ENCODE measurements around the gene FARP1.

Gene FARP1

DNA sequence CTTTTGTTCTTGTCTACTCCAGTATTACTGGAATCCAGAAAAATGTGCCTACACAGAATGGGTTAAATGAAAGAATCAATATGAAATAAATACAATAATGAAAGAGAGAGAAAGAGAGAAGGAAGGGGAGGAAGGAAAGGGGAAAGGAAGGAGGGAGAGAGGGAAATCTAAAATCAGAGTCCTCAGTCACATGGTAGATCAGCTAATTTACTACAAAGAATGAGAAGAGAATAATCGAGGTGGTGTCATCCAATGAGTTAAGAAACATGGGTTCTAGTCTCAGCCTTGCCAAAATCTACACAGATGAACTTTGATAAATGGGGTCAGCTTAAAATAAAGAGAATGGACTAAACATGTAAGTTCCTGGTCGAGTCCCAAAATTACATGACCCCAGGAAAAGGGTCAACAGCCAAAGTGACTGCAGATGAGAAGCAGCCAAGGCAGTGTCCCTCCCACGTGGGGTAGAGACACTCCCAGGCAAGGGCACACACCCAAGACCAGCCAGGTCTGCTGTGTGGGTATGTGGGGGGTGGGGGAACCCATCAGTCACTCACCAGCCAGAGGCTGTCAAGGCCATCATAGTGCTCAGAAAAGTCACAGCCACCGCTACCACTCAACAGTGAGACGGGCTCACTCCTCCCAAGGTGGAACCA, 330.4 kb downstream of the FARP1 start:
- no peak for DNase-seq

DNA sequence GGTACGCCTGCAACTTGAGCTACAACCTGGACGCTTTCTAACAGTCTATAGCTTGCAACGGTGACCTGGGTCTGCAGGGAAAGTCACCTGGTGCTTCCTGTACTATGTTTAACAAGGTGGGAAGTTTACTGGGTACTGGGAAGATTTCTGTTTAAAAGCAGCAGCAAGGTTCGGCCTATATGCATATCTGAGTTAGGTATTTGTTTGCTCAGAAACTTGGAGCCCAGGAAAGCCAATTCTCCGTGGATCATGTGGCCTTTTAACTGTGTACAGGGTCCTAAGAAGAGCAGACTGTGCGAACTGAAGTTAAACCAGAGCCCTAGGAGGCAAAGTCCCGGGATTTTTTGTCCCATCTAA, 330.9 kb downstream of the FARP1 start:
- DNase-seq = no peak

DNA sequence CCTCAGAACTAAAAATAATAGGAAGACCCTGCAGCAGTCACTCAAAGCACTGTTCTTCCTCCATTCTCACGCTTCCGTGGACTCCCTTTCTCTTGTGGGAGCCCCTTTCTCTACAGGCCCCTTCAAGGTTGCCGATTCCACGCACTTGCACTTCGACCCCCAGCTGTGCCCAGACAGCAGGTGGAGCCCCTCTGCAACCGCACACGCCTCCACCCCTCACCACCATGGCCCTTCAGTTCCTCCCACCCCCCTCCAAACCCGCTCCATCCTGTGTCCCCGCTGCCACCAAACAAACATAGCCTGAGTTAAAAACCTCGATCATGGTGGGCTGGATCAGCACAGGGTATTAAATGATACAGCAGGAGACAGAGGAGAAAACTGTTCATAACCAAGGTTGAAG, 331.4 kb downstream of the FARP1 start:
- no peak for DNase-seq

DNA sequence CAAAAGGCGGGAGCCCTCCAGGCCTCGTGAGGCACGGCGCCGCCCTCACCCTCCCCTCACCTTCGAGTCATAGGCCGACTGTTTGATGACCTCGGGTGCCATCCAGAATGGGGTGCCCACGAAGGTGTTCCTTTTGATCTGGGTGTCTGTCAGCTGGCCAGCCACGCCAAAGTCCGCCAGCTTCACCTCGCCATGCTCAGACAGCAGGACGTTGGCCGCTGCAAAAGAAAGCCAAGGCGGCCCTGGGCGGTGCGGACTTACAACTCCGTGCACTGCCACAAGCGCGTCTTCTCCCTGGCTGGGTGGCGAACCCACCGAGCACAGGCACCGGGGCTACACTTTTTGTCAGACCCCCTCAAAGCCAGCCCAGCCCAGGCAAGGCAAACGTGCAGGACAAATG, 331.9 kb downstream of the FARP1 start:
- peak; percentile 29 for DNase-seq

DNA sequence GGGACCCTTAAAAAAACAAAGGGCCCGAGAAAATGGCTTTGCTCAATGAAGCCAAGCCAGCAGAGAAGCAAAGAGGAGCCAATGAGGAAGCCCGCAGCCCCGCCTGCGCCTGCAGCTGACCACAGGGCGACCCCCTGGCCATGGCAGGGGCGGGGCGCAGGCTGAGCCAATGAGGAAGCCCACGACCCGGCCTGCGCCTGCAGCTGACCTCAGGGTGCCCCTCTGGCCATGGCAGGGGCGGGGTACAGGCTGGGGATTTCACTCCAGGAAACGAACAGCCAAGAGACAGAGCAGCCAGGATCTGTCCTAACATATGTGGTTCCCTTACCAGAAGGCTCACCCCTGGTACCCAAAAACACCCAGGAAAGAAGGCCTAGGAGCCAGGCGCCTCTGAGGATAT, 332.6 kb downstream of the FARP1 start:
- DNase-seq = peak; percentile 46

DNA sequence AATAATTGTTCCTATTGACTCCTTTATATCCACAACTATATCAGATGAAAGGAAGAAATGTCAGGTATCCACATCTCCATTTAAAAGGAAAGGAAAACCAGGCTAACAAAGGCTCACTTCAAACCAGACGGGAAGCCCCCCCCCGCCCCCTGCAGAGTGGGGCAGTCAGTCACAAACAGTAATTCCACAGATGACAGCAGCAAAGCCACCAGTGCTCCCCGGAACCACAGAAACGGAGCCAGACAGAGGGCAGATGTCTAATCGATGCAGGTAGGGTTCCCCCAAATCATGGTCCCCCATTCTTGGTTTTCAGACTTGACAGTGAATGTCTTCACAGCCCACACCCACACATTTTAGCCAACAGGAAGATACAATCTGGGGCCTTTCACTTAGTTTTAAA, 333.2 kb downstream of the FARP1 start:
- no peak for DNase-seq

DNA sequence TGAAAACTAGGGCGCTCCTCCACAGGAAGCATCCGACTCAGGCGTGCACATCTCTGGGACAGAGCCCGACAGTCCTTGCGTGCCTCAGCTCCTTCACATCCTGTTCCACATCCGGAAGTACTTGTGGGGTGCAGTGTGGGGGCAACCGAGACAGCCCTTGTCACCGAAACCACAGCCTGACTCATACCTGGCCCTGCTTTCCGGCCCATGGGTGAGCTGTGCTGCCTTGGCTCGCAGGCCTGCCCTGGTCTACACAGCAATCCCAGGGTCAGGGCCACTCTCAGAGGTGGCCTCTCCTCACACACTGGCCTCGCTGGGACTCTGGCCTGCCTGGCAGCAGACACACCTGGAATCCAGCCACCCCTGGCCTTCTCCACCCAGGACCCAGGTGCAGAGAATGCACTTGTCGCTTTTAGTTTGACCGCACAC, 333.7 kb downstream of the FARP1 start:
- DNase-seq = no peak

DNA sequence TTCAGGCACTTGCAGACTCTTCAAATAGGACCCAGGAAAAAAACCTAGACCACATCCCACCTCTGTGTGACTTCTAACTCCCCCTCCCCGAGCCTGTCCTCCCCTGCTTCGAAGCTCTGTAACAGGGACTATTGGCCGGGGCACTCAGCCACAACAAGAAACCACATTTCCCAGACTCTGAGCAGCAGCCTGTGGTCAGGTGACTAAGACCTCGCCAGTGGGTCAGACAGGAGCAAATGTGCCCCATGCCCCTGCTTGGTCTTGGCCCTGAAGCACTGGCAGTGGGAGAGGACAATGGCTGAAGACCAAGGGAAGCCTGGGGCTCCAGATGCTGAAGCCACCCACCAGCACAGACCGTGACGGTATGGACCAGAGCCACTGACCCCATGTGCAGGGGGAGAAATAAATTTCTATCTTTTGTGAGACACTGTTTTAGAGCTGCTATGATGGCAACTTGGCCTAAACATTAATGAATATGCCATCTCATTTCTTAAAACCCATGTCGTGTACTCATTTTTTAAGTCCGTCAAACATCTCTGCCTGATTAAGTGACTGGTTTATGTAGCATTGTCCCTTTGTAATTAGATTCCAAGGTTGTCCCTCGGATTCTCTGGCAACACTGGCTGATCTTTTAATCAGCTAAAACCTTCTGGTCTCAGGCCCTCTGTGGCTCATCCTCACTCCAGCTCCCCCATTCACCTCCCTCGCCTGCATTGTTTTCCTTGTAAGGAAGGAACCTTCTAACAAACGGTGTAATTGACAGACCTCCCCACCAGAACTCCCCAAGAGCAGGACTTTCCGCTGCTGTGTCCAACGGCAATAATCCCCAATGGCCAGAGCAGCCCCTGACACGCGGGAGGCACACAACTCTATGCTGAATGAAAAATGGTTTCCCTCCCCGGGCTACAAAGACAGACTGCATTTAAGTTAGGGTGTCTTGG, 335.6 kb downstream of the FARP1 start:
- DNase-seq = peak; percentile 41

DNA sequence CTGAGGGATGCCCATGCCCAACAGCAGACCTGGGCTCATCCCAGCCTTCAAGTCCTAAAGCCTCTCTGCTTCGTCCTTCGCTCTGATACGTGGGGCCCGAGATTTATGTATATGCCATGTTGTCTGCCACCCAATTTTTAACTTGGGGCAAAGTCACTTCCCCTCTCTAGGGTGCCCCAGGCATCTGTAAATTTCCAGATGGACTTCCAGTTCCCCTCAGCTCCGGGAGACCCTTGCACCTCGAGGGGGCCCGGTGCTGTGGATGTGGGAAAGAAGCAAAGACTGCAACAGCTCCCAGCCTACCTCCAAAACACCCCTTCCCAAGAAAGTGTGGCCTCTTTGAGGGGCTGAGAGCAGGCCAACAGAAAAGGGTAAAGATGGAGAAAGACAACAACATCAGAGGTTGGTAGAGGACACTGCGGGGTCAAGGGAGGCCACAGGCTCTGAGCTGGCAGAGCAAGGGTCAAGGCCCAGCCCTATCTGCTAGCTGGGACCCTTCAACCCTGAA, 336.7 kb downstream of the FARP1 start:
- no peak for DNase-seq

DNA sequence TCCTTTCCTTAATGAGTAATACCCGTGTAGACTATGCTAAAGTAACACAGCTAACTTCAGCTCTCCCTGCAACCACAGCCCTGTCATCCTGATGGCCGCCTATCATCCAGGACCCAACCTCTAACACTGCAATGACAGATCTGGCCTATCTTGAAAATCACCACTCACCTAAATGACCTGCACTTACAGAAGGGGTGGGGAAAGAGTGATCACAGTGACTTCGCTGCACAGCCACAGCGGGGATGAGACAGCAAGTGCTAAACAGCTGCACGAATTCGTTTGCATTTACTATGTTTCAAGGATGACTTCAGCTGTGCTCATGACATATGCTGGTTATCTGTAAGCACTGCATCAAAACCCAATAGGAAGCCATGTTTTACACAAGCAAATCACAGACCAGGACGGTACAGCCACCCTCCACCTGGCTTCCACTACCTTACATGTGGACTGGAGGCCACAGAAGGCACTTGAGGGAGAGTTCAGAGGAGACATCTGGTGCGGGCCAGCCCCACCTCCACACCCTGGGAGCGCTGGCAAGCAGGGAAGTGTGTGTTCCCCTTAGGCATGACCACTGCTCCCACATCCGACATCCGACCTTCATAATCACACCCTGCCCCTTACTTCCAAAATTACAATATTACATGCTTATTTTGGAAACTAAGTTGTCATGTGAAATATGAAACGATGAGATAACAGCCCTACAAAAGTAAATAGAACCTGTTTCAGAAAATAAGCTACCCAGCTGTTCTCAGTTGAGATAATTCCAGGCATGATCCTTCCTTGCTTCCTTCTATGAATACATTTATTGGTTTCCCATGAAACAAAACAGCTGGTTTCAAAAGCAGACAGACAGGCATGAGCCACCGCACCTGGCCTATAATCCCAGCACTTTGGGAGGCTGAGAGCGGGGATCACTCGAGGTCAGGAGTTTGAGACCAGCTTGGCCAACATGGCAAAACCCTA, 338.3 kb downstream of the FARP1 start:
- DNase-seq = peak; percentile 48

DNA sequence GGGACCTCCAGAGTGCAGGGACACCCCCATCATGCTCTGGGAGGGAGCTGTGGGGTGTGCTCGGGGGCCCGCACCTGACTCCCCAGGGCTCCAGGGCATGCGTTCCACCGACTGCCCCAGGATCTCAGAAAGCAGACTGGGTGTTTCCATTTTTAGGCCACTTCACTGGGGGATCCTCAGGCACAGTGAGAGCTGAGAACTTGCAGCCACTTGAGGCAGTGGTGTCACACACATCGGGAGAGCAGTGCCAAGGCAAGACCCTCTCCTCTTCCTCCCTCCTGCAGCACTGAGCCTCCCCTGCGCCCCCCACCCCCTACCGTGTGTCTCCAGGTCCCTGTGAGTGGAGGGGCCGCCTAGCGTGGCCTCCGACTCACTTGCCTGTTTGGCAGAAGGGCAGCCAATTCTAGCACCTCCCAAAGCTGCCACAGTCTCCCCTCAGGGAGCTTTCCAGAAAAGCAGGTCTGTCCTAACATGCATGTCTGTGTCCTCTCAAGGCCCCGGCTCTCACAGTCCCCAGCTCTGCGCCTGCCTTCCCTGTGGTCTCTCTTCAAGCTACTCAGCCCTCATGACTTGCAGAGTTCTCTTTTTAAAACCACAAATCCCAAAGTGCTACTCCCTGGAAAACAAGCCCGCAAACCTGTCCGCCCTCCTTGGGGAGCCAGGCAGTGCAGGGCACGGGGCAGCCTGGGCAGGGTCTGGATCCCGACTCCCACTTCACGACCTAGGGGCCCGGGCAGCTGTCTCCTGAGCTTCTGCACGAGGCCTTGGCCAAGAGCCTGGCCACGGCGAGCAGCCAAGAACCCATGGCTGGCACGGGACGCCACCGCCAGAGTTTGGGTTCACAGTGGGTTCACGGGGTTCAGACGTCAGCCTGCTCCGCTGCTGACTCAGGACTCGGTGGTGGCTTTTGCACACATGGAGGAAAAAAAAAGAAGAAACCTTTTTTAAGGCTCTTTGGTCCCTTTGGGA, 339.9 kb downstream of the FARP1 start:
- DNase-seq = peak; percentile 80

DNA sequence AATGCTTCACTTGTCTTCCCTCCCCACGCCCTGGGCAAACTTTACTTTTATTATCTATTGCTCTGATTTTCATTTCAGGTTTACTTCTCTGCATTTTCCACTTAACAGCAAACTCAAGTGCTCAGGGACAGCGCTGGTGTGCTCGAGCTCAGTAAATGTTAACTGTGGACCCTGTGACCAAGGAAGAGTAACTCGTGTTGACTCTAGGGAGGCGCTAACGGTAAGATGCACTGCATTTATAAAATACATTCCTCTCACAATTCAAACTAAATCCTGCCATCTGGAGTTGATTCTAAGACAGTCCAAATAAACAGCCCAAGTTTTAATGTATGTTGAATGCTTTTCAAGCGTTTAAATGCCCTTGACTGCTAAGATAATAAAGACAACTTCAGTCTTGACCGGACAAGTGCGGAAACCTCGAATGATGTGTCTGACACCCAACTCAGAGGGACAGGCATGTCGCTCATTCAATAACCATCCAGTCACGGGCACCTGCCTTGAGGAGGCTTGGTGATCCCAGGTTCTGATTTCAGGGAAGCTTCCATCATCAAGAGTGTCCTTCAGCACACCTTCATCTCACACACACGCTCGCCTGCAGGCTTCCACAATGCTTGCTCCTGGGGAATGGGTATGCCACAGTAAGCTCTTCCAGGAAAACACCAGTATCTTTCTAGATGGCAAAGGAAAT, 340.9 kb downstream of the FARP1 start:
- no peak for DNase-seq

DNA sequence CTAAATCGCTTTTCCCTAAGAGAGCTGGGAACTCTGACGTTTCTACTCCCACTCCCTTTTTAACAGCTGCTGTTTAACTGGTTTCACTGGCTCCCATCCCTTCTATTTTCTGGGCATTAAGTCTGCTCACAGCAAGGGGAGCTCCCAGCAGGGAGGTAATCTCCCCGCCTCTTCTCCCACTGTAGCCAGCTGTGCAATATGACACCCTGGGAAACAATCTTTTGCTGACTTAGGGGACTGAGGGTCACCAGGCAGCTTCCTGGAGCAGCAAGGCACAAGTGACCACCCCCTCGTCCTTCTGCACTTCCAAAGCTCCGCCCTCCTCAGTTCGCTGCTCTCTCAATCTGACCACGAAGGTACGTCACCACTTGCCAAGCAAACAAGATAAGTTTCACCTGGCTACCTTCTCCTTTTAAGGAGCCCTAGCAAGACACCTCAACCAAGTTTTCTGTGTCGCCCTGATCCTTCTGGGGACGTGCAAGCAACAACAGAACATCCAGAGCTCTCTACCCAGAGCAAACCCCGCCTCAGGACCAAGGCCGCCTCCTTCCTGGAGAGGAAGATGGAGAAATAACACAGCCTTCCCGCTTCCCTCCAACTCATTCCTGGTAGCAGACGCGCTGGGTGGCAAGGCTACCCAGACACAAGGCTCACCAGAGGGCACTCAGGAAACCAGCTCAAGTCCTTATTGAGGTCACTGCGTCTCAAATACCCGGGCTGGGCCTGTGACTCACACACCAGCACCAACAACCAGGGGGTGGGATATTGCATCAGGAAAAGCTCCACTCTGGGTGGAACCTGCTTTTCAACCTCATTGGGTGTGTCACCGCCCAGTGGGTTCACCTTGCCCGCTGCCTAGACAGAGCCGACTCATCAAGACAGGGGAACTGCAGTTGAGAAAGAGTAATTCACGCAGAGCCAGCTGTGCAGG, 341.7 kb downstream of the FARP1 start:
- peak; percentile 80 for DNase-seq

DNA sequence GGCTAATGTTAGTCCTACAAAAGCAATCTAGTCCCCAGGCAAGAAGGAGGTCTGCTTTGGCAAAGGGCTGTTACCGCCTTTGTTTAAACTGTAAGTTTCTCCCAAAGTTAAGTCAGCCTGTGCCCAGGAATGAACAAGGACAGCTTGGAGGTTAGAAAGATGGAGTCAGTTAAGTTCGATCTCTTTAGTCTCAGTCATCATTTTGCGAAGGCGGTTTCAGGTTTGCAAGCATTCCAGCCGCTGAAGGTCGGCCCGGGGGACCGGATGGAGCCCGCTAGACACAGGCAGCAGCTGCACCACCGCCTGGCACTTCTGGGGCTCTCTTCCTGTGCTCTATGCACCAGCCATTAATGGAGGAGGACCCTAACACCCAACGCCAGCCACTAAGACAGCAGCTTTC, 342.7 kb downstream of the FARP1 start:
- DNase-seq = peak; percentile 28

DNA sequence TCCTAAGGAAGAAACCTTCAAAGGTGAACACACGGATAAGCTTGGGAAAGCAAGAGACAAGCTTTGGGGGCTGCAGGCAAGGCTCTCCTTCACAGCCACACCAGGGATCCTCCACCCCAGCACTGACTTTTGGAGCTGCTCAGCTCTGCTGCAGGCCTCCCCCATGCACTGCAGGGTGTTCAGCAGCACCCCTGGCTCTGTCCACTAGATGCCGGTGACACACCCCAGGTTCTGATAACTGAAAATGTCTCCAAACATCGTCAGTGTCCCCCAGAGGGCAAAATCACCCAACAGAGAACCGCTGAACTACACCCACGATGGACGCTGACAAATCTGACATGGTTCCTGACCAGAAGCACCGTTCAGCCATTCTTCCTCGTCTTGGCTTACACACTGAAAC, 343.5 kb downstream of the FARP1 start:
- DNase-seq = peak; percentile 30

DNA sequence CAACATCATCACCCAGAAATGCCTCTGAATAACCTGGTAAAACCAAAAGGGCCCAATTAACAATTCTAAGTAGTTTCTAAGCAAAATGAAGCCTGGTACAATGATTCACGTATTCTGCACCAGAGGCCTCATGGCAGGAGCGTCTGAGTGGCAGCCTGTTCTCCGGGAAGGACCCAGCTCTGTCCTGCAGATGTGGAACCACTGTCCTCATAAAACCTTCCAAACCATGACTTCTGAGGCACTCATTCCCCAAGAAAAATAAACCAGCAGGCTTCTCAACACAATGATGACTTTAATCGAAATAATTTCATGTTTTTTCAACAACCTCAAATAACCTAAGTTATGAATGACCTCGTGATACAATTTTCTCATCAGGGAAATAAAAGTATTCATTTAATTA, 344.1 kb downstream of the FARP1 start:
- DNase-seq = peak; percentile 28

DNA sequence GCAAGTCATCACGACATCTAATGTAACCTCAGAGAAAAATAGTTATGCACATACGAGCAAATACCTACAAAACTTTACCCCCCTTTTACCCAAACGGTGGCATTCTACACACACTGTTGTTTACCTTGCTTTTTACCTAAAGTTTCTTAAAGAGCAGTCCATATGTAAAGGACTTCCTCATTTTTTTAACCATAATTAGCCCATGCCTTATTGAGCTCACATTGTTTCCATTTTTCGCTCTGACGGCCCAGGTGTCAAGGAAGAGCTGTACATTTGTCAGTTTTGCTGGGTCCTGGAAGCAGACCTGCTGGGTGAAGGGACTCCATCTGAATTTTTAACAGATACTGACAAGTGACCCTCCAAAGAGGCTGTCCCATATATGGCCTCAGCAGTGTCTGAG, 344.6 kb downstream of the FARP1 start:
- no peak for DNase-seq

DNA sequence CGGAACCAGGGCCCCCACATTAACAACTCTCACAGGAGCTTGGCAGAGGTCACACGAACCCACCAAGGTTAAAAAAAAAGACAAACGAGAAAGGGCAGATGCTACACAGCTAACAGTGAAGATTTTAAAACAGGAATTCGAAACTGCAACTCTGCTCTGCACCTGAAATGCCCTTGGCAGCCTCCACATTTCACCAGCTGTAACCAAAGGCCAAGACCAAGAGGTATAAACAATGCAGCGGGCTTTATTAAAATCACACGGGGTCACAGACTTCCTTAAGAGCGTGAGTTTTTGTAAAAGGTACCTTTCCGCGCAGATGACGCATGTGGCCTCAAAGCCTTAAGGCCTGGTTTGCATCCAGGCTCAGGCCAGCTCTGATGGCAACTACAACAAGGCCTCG, 345.8 kb downstream of the FARP1 start:
- peak; percentile 31 for DNase-seq

DNA sequence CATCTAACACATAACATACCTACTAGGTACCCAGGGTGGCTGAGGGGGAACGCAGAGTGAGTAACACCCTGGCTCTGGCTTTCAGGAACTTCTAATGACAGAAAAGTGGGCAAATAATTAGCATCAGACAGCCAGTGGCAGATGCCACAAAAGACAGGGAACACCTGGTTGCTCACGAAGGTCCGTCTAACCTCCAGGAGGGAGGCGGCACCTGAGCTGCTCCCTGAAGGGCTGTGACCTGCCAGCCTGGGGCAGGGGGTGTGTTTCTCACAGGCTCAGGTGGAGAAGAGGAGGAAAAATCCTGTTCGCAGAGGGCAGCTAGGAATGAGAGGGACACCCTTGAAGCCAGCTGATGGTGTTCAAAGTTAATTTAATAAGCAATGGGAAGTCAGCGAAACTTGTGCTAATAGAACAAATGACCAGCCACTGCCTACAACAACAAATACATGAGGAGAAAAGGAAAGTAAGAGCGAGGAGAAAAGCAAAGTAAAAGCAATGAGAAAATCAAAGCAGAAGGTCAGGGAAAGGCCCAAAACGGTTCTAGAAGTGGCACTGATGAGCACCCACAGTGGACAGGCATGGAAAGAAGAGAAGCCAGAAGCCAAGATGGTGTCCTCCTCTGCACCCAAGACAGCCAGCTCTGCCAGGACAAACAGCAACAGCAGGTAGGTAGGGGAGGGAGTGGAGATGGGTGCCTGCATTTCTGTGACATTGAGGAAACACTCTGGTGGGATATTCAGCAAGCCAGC, 346.7 kb downstream of the FARP1 start:
- peak; percentile 33 for DNase-seq

Measured in right forelimb (tissue), 1 donor.